CD4-positive, alpha-beta T cell (primary cell): ENCODE results near the gene PTPRT. TPM values are rescaled to one million over a fixed set of nuclear protein-coding genes. Genes with fewer than 3 reads are reported as not detected.

Experiments used
- ATAC-seq: fragments of 200-7000 bp; cut with Tn5 transposase; one replicate; pipeline ENCODE4 v1.10.0; 2022; ENCODE audit warnings: mild to moderate bottlenecking; ENCODE audit not compliant: poor library complexity
- CTCF ChIA-PET: fragments of 350-600 bp; sonication (Branson Sonifier 250); formaldehyde crosslinking; loops from one replicate; lab custom pipeline; 2021; ENCODE audit warnings: antibody characterized with exemption, inconsistent platforms; lab: Charles Lee
- POLR2A ChIA-PET: fragments of 350-600 bp; sonication (Branson Sonifier 250); formaldehyde crosslinking; loops from one replicate; lab custom pipeline; 2021; ENCODE audit warnings: antibody characterized with exemption, inconsistent platforms; lab: Charles Lee
- DNase-seq, 14 experiments: peaks; one replicate each; pipeline ENCODE4 v3.0.0-alpha.2; 2013 to 2020; ENCODE audit warnings: mixed read lengths in 2 of 14
- H3K27ac ChIP-seq, 2 donors: one replicate each; pipeline versions ENCODE4 v1.5.1 to v1.7.0; 2013; ENCODE audit warnings: low read length in 2 of 2, low read depth in 1 of 2, mild to moderate bottlenecking in 1 of 2
- H3K27me3 ChIP-seq, 2 experiments: 1 replicate in 1 of 2; 2 replicates in 1 of 2; pipeline versions ENCODE4 v1.6.1 to v1.7.0; 2013; ENCODE audit warnings: low read length in 2 of 2, control low read depth in 1 of 2, mild to moderate bottlenecking in 1 of 2, moderate library complexity in 1 of 2; ENCODE audit not compliant: insufficient read depth in 2 of 2, control insufficient read depth in 1 of 2
- H3K36me3 ChIP-seq: one replicate; pipeline ENCODE4 v1.6.1; 2013; ENCODE audit warnings: low read length, control low read depth; ENCODE audit not compliant: insufficient read depth
- H3K4me1 ChIP-seq: one replicate; pipeline ENCODE4 v1.6.1; 2013; ENCODE audit warnings: low read length, control low read depth; ENCODE audit not compliant: insufficient read depth
- H3K4me3 ChIP-seq: one replicate; pipeline ENCODE4 v1.5.1; 2013; ENCODE audit warnings: mild to moderate bottlenecking, low read length, moderate library complexity
- H3K9me3 ChIP-seq, 2 experiments: 1 replicate in 1 of 2; 2 replicates in 1 of 2; pipeline versions ENCODE4 v1.6.1 to v1.7.0; 2013; ENCODE audit warnings: low read length in 2 of 2, mild to moderate bottlenecking in 2 of 2, control low read depth in 1 of 2, moderate library complexity in 1 of 2; ENCODE audit not compliant: control insufficient read depth in 1 of 2, insufficient read depth in 1 of 2
- H3K27ac Mint-ChIP-seq: one replicate; pipeline ENCODE4 v1.8.0; 2020; ENCODE audit warnings: mixed read lengths
- H3K27me3 Mint-ChIP-seq: one replicate; pipeline ENCODE4 v1.8.0; 2021; ENCODE audit warnings: mixed read lengths
- H3K36me3 Mint-ChIP-seq: one replicate; pipeline ENCODE4 v1.8.0; 2021; ENCODE audit warnings: low read depth, mixed read lengths
- H3K4me1 Mint-ChIP-seq: one replicate; pipeline ENCODE4 v1.8.0; 2021; ENCODE audit warnings: low read depth, mixed read lengths
- H3K4me3 Mint-ChIP-seq: one replicate; pipeline ENCODE4 v1.8.0; 2020; ENCODE audit warnings: mild to moderate bottlenecking, mixed read lengths
- H3K9me3 Mint-ChIP-seq: one replicate; pipeline ENCODE4 v1.8.0; 2020; ENCODE audit warnings: mixed read lengths
- CTCF ChIP-seq: fragments of 200-600 bp; IDR thresholded peaks from one replicate; pipeline ENCODE4 v1.8.0; 2022; ENCODE audit warnings: antibody characterized with exemption, mild to moderate bottlenecking
- intact Hi-C, 2 experiments: fragments of 100-400 bp; cut with DNase I in 1 of 2; cut with micrococcal nuclease in 1 of 2; formaldehyde crosslinking; loops; one replicate each; pipeline versions ENCODE4 v1.15.1 to v1.9.0; 2023 to 2025; cut with DNase I, micrococcal nuclease
- total RNA-seq, 174 experiments: library from RNA in 2 of 174; stranded (reverse) in 2 of 174; gene quantifications; one replicate each; pipeline ENCODE4 v1.2.3 and lab custom pipeline; 2021 to 2026

The PTPRT gene
- total RNA-seq, 2 experiments from 2014 or later = not detected

- peaks cover 3% of the 10 kb centered on the region for H3K27me3 Mint-ChIP-seq
- H3K4me1 ChIP-seq = no peaks in the 10 kb centered on the region
- H3K4me3 ChIP-seq = no peak overlapping the region
- ATAC-seq = no peak
- no peak overlapping the region for H3K27ac Mint-ChIP-seq
- ChIA-PET POLR2A (no interaction called here), CTCF (no interaction called here)
- no peaks in the 10 kb centered on the region for H3K9me3 Mint-ChIP-seq
- H3K4me3 Mint-ChIP-seq = no peak overlapping the region
- no peaks in the 10 kb centered on the region for H3K36me3 ChIP-seq
- peaks cover 0 to 9% of the 10 kb centered on the region in 2 experiments for H3K9me3 ChIP-seq
- H3K27me3 ChIP-seq = no peaks in the 10 kb centered on the region
- H3K27ac ChIP-seq = no peak overlapping the region
- intact Hi-C loops = no loop called here
- no peaks in the 10 kb centered on the region for H3K36me3 Mint-ChIP-seq
- no peak for DNase-seq
- no peaks in the 10 kb centered on the region for H3K4me1 Mint-ChIP-seq
- TF ChIP-seq CTCF = no peak
Observed at GRCh38 chr20:42978184-42978974, 211.3 kb downstream of the PTPRT start.

- no peak for ATAC-seq
- intact Hi-C loops = no loop called here
- POLR2A ChIA-PET = no interaction called here
- H3K36me3 Mint-ChIP-seq = no peaks in the 10 kb centered on the region
- Histone ChIP-seq H3K27me3 (no peaks in the 10 kb centered on the region), H3K27ac (no peak overlapping the region), H3K36me3 (no peaks in the 10 kb centered on the region), H3K9me3 (no peaks in the 10 kb centered on the region), H3K4me3 (no peak overlapping the region), H3K4me1 (no peaks in the 10 kb centered on the region)
- DNase-seq = no peak
- CTCF ChIA-PET = no interaction called here
- H3K27ac Mint-ChIP-seq = no peak overlapping the region
- no peaks in the 10 kb centered on the region for H3K4me1 Mint-ChIP-seq
- no peak for TF ChIP-seq CTCF
- H3K27me3 Mint-ChIP-seq = peaks cover 3% of the 10 kb centered on the region
- no peak overlapping the region for H3K4me3 Mint-ChIP-seq
- no peaks in the 10 kb centered on the region for H3K9me3 Mint-ChIP-seq
Observed at GRCh38 chr20:42975974-42976373, 213.7 kb downstream of the PTPRT start.

GRCh38 chr20:42974347-42974746, 215.4 kb downstream of the PTPRT start:
- Mint-ChIP-seq H3K4me3 (no peak overlapping the region), H3K36me3 (no peaks in the 10 kb centered on the region), H3K9me3 (no peaks in the 10 kb centered on the region), H3K27me3 (peaks cover 3% of the 10 kb centered on the region), H3K4me1 (no peaks in the 10 kb centered on the region), H3K27ac (no peak overlapping the region)
- no peaks in the 10 kb centered on the region for H3K9me3 ChIP-seq
- ATAC-seq (no peak), DNase-seq (no peak)
- ChIA-PET CTCF (no interaction called here), POLR2A (no interaction called here)
- H3K36me3 ChIP-seq = no peaks in the 10 kb centered on the region
- intact Hi-C loops = no loop called here
- H3K4me1 ChIP-seq = no peaks in the 10 kb centered on the region
- H3K4me3 ChIP-seq = no peak overlapping the region
- H3K27ac ChIP-seq = no peak overlapping the region
- no peak for TF ChIP-seq CTCF
- no peaks in the 10 kb centered on the region for H3K27me3 ChIP-seq
